ENCODE results near the gene GALK2. TPM values are rescaled to one million over a fixed set of nuclear protein-coding genes. Genes with fewer than 3 reads are reported as not detected.
A peak's percentile ranks its signal among the peaks of the same experiment; 100 is the strongest.

The GALK2 gene
- total and polyA plus RNA-seq, 8 donors: 23.1 to 43.1 (median 25.1) TPM

GRCh38 chr15:49265911-49266310 is 95.9 kb downstream of the GALK2 start:
- no peak for DNase-seq
- Histone ChIP-seq H3K4me3 (no peak overlapping the region), H3K9me3 (peaks cover 0 to 6% of the 10 kb centered on the region in 2 donors), H3K27ac (no peak overlapping the region), H3K27me3 (no peaks in the 10 kb centered on the region), H3K4me1 (no peaks in the 10 kb centered on the region), H3K36me3 (peaks cover 0 to 3% of the 10 kb centered on the region in 2 donors)
- ATAC-seq: no peak
- intact Hi-C loops (cut with DNase I): no loop called here
- no peak for TF ChIP-seq CTCF (IDR thresholded peaks at IDR 0.05)

GRCh38 chr15:49270541-49271421 is 100.7 kb downstream of the GALK2 start:
- H3K27me3 ChIP-seq: no peaks in the 10 kb centered on the region
- ATAC-seq: peak; percentile 49
- H3K4me1 ChIP-seq: no peaks in the 10 kb centered on the region
- no peaks in the 10 kb centered on the region for H3K36me3 ChIP-seq
- TF ChIP-seq CTCF (IDR thresholded peaks at IDR 0.05): no peak
- intact Hi-C loops (cut with DNase I): no loop called here
- peak overlapping the region in 1 of 2 donors; percentile 20 for H3K27ac ChIP-seq
- no peak overlapping the region for H3K4me3 ChIP-seq
- DNase-seq: no peak
- no peaks in the 10 kb centered on the region for H3K9me3 ChIP-seq

- DNase-seq: no peak
- ATAC-seq: no peak
- Histone ChIP-seq H3K4me3 (no peak overlapping the region), H3K9me3 (no peaks in the 10 kb centered on the region), H3K36me3 (no peaks in the 10 kb centered on the region), H3K27ac (no peak overlapping the region), H3K27me3 (no peaks in the 10 kb centered on the region), H3K4me1 (no peaks in the 10 kb centered on the region)
- no peak for TF ChIP-seq CTCF (IDR thresholded peaks at IDR 0.05)
- intact Hi-C loops (cut with DNase I): no loop called here
These were observed 103.8 kb downstream of the GALK2 start for GRCh38 chr15:49273734-49274318.

GRCh38 chr15:49278751-49279150 is 108.7 kb downstream of the GALK2 start:
- Histone ChIP-seq H3K27ac (no peak overlapping the region), H3K36me3 (peaks cover 0 to 15% of the 10 kb centered on the region in 2 donors), H3K9me3 (no peaks in the 10 kb centered on the region), H3K4me3 (no peak overlapping the region), H3K4me1 (no peaks in the 10 kb centered on the region), H3K27me3 (no peaks in the 10 kb centered on the region)
- no peak for DNase-seq
- intact Hi-C loops (cut with DNase I): no loop called here
- no peak for ATAC-seq
- no peak for TF ChIP-seq CTCF (IDR thresholded peaks at IDR 0.05)

Data from left lung (tissue), 10 donors.